Hematopoietic multipotent progenitor cell treated with erythropoietin and hydrocortisone succinate and interleukin-3 and kit ligand, for 4 days (in vitro differentiated cells): ENCODE measurements around the gene APBB1IP.
"Not testable (repeated sequence)": the region's sequence is repeated elsewhere in the genome, so short reads cannot be mapped to it uniquely, and the experiment has no call there.

ENCODE experiments used
- DNase-seq: peaks from one replicate; pipeline ENCODE4 v3.0.0-alpha.2; 2015

The APBB1IP gene

DNA sequence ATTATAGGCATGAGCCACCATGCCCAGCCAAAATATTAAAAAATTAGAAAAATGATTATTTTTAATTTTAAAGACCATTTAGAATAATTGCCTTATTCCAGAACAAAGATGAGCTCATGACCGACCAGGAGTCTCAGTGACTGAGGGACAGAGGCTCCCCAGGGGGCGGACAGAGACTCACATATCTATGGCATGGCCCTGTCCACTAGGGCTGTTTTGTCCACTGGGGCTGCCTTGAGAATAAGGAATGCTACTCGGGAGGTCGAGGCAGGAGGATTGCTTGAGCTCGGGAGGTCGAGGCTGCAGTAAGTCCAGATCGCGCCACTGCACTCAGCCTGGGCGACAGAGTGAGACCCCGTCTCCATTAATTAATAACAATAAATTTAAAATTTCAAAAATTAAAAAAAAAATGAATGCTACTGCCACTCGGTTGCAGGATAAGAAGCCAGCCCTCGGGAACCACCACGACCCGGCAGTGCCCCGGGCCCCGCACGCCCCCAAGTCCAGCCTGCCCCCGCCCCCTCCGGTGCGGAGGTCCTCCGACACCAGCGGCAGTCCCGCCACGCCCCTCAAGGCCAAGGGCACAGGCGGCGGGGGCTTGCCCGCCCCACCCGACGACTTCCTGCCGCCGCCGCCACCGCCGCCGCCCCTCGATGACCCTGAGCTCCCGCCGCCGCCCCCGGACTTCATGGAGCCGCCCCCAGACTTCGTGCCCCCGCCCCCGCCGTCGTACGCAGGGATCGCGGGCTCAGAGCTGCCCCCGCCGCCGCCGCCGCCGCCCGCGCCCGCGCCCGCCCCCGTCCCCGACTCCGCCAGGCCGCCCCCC, 128.6 kb downstream of the APBB1IP start:
- no peak for DNase-seq

DNA sequence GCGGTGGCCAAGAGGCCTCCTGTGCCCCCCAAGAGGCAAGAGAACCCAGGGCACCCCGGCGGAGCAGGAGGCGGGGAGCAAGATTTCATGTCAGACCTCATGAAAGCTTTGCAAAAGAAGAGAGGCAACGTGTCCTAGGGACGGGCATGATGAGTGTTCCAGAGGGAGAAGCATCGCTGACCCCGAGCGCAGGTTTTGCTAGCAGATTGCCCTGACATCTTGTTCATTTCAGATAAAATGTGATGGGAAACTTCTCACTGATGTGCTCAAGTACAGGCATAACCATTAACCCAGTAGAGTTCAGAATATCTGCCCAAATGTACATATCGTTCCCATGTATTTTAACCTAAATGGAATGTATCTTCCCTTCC, 129.2 kb downstream of the APBB1IP start:
- DNase-seq, result no peak

DNA sequence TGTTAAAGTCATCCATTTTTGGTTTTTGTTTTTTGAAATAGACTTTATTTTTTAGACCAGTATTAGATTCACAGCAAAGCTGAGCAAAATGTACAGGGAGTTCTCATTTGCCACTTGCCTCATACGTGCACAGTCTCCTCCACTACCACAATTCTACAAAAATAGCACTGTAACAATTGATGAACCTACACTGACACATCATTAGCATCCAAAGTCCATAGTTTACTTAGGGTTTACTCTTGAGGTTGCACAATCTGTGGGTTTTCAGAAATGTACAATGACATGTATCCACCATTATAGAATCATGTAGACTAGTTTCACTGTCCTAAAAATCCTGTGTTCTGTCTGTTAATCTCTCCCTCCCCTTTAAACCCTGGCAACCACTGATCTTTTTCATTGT, 133.5 kb downstream of the APBB1IP start:
- DNase-seq, result no peak

DNA sequence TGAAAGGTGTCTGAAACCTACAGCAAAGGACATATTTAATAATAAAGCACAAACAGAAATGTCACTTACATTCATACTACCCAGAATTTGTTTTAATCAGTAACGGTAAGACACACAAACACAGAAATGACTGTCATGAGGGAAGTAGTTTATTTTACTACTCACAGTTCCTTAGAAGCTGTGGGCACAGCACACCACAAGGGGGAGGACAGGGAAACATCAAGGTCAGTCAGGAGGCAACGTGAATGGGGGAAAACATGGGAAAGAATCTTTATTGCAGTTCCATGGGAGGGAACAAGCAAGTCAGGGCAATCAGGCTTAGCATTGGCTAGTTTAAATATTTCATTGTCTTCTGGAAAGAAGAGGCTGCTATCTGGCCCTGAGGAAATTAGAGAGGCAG, 135.5 kb downstream of the APBB1IP start:
- DNase-seq, result peak; percentile 28

DNA sequence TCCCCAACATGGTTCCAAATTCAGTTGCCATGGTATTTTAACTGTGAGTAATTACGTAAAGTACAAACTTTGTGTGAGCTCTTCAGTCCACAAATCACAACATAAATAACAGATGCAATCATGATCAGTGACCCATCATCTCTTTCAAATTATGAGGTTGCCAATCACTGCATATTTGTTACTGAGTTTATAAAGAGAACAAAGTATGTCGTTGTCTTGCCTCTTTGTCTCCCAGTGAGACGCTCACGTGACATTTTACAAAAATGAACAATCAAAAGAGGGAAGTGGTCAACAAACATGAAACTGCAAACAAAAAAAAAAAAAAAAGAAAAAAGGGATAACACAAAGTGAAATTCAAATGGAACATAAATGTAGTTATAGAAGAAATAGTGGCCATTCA, 136.6 kb downstream of the APBB1IP start:
- DNase-seq, result peak; percentile 69

DNA sequence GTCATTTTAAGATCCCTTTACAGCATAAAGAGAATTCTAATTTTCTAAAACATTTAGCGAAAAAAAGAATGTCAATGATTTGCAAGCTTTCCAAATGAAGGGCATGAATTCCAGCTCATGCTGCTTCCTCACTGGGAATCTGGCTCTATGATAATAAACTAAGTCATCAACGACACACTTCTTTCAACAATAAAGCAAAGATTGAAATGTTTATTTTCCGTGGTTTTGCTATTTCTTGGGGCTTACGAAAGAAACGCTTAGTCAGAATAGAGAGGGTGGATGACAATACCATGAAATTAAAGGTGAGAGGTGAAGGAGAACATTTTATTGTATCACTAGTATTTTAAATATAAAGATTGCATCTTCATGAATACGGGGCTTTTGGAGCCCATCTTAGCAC, 140.2 kb downstream of the APBB1IP start:
- DNase-seq, result not testable (repeated sequence)

DNA sequence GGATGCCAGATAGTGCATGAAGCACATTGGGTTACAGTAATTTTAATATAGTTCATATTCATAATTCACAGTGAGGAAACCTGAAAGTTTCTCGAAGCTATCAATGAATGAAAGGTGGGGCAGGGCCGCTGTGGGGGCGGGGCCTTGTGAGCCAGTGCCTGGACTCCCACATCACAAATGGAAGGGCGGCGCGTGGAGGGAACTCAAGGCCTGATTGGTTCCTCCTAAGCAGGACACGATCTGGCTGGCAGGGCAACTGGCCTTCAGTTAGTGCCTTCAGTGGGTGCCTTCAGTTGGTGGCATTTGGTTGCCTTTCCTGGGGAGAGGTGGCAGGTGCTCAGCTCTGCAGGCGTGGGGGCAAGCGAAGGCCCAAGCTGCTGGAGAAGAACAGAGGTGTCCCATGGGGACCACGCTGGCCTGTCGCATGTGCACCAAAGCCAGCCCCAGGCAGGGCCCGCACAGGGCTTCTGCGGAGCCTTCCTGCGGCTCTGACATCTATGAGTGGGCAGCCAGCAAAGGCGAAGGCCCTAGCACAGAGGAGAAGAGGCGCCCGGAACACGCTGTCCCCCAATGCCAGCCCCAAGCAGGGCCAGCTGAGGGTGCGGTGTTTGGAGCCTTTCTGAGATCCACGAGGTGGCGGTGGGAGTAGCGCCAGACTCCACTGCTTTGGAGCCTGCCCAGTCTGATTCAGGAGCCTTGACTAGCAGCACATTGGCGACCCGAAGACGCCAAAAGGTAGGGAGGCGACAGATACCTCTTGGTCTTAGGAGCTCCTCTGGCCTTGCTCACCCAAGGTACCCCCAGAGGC, 141.3 kb downstream of the APBB1IP start:
- no peak for DNase-seq

DNA sequence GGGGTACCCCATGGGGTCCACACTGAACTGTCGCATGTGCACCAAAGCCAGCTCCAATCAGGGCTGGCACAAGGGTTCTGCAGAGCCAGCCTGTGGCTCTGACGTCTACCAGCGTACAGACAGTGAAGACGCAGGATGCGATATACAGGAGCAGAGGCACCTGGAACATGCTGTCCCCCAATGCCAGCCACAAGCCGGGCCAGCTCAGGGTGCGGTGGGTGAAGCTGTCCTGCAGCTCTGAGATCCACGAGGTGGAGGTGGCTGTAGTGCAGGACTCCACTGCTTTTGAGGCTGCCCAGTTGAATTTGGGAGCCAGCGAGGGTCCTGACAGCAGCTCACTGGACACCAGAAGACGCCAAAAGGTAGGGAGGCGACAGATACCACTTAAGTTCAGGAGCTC, 148.1 kb downstream of the APBB1IP start:
- no peak for DNase-seq

DNA sequence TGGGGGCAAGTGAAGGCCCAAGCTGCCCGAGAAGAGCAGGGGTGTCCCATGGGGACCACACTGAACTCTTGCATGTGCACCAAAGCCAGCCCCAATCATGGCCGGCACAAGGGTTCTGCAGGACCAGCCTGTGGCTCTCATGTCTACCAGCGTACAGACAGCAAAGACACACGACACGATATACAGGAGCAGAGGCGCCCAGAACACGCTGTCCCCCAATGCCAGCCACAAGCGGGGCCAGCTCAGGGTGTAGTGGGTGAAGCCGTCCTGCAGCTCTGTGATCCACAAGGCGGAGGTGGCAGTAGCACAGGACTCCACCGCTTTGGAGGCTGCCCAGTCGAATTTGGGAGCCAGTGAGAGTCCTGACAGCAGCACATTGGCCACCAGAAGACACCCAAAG, 150.5 kb downstream of the APBB1IP start:
- no peak for DNase-seq

DNA sequence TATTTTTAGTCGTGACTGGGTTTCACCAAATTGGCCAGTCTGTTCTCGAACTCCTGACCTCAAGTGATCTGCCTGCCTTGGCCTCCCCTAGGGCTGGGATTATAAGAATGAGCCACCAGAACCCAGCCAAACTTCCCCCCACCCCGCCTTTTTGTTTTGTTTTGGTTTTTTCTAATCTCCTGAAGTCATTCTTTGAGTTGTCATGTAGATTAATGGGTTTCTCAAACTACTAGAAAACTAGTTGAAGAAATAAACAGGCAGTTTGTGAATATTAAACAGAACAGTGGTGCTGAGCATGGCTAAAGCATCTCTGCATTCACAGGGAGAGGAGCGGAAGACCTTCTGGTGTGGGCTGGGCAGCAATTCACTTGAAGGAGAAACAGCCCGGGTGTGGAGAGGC, 151.7 kb downstream of the APBB1IP start:
- DNase-seq, result not testable (repeated sequence)

DNA sequence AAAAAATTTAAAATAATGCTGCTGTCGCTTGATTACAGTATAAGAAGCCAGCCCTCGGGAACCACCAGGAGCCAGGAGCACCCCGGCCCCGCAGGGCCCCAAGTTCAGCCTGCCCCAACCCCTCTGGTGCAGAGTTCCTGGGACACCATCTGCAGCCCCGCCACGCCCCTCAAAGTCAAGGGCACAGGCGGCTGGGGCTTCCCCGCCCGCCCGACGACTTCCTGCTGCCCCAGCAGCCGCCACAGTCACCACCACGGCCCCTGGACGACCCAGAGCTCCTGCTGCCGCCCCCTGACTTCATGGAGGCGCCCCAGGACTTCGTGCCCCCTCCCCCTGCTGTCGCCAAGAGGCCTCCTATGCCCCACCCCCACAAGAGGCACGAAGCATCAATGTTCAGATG, 155.8 kb downstream of the APBB1IP start:
- peak; percentile 38 for DNase-seq

DNA sequence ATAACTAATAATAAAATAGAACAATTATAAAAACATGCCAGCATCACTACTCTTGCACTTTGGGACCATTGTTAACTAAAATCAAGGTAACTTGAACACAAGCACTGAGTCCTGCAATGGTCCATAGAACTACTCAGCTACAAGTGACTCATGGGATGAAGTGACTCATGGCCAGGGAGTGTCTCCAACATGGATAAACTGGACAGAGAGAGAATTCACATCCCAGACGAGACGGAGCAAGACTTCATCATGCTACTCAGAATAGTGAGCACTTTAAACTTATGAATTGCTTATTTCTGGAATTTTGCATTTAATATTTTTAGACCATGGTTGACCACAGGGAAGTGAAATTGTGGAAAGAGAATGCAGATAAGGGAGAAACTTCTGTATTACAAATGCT, 165.1 kb downstream of the APBB1IP start:
- DNase-seq, result not testable (repeated sequence)

DNA sequence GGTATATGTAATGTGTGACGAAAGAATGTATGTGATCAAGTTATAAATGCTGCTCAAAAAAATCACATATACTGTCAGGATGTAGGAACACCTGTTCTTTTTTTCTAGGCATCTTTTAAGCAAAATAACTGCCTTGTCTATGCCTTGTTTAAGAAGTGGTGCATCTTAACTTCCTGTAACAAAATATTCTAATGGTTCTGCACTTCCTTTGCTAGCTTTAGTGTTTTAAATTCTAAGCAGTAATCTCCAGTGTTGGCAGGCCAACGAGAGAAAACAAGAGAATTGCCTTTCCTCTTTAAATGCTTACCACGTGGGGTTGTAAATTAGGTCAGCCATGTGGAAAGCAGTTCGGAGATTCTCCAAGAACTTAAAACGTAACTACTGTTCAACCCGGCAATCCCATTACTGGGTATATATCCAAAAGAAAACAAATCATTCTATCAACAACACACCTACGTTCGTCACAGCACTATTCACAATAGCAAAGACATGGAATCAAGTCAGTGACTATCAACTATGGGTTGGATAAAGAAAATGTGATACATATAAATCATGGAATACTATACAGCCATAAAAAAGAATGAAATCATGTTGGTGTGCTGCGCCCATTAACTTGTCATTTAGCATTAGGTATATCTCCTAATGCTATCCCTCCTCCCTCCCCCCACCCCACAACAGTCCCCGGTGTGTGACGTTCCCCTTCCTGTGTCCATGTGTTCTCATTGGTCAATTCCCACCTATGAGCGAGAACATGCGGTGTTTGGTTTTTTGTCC, 166.4 kb downstream of the APBB1IP start:
- DNase-seq, result not testable (repeated sequence)

DNA sequence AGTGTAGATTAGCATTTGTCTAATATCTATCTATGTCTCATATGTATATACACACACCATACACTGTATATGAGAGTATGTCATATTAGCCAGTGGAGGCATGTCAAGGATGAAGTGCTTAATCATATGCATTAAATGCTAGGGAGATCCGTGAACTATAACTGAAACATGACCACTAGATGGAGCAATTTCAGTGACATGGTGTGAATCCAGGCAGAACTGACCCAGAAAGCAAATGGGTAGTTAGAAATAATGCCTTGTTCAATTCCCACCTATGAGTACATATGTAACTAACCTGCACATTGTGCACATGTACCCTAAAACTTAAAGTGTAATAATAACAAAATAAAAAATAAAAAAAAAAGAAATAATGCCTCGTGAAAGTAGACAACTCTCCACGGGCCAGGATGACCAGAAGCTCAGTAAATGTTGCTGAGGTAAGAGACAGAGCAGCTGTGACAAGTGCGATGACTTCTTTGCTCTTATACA, 168.3 kb downstream of the APBB1IP start:
- DNase-seq, result peak; percentile 44

DNA sequence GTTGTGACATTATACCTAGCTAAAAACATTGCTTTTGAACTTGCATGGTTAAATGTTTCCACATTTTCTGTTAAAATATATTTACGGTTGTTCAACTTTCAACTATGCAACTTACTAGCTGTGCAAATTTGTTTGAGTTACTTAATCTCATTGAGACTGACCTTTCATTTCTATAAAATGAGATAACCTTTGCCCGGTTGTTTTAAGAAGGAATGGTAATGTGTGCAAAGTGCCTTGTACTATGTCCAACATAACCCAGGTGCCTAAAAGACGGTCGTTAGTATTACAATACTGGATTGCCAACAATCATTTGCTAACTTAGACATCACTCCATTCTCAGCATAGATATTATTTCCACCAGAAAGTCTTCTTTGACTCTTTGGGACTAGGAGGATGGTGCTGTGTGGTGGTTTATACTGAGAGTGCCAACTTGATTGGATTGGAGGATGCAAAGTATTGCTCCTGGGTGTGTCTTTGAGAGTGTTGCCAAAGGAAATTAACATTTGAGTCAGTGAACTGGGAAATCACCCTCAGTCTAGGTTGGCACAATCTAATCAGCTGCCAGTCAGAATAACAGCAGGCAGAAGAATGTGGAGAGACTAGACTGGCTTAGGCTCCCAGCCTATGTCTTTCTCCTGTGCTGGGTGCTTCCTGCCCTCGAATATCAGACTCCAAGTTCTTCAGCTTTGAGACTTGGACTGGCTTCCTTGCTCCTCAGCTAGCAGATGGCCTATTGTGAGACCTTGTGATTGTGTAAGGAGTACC, 174.2 kb downstream of the APBB1IP start:
- DNase-seq, result no peak
